Measurements from ENCODE around the gene PDZK1IP1.
"Not testable (repeated sequence)": the region's sequence is repeated elsewhere in the genome, so short reads cannot be mapped to it uniquely, and the experiment has no call there.

Gene PDZK1IP1

GRCh38 chr1:47223921-47224675, 34.3 kb upstream of the PDZK1IP1 start:
- no peak for DNase-seq

- no peak for DNase-seq
These were observed 33.5 kb upstream of the PDZK1IP1 start for GRCh38 chr1:47223174-47223920.

- no peak for DNase-seq
These were observed 32.6 kb upstream of the PDZK1IP1 start for GRCh38 chr1:47222476-47222875.

- no peak for DNase-seq
These were observed 29.9 kb upstream of the PDZK1IP1 start for GRCh38 chr1:47219590-47220220.

GRCh38 chr1:47219001-47219400, 29.2 kb upstream of the PDZK1IP1 start:
- DNase-seq, result no peak

- no peak for DNase-seq
These were observed 26.6 kb upstream of the PDZK1IP1 start for GRCh38 chr1:47216278-47217059.

GRCh38 chr1:47215713-47216112, 25.9 kb upstream of the PDZK1IP1 start:
- DNase-seq, result no peak

- DNase-seq, result no peak
These were observed 24.7 kb upstream of the PDZK1IP1 start for GRCh38 chr1:47214549-47214948.

GRCh38 chr1:47213230-47213963, 23.6 kb upstream of the PDZK1IP1 start:
- no peak for DNase-seq

GRCh38 chr1:47212636-47213229, 22.9 kb upstream of the PDZK1IP1 start:
- DNase-seq, result no peak

GRCh38 chr1:47211796-47212269, 22.0 kb upstream of the PDZK1IP1 start:
- no peak for DNase-seq

- no peak for DNase-seq
These were observed 20.8 kb upstream of the PDZK1IP1 start for GRCh38 chr1:47210666-47211065.

GRCh38 chr1:47209725-47210325, 20.0 kb upstream of the PDZK1IP1 start:
- no peak for DNase-seq

- DNase-seq, result no peak
These were observed 19.3 kb upstream of the PDZK1IP1 start for GRCh38 chr1:47209091-47209490.

- DNase-seq, result no peak
These were observed 18.6 kb upstream of the PDZK1IP1 start for GRCh38 chr1:47208374-47208850.

GRCh38 chr1:47207803-47208373, 18.1 kb upstream of the PDZK1IP1 start:
- DNase-seq, result no peak

GRCh38 chr1:47205918-47206317, 16.1 kb upstream of the PDZK1IP1 start:
- no peak for DNase-seq

- DNase-seq, result not testable (repeated sequence)
These were observed 13.7 kb upstream of the PDZK1IP1 start for GRCh38 chr1:47203504-47203903.

- no peak for DNase-seq
These were observed 11.3 kb upstream of the PDZK1IP1 start for GRCh38 chr1:47201179-47201578.

GRCh38 chr1:47198214-47198613, 8.4 kb upstream of the PDZK1IP1 start:
- DNase-seq, result no peak

- DNase-seq, result no peak
These were observed 6.8 kb upstream of the PDZK1IP1 start for GRCh38 chr1:47196622-47197021.
